Left ventricle myocardium superior (tissue), 1 donor: ENCODE data around the gene CARS1. TPM values are rescaled to one million over a fixed set of nuclear protein-coding genes. Genes with fewer than 3 reads are reported as not detected.

Source experiments
- ATAC-seq: fragments of 200-7000 bp; cut with Tn5 transposase; one replicate; pipeline ENCODE4 v1.9.1; 2020; ENCODE audit warnings: mild to moderate bottlenecking, moderate library complexity
- DNase-seq: peaks from one replicate; pipeline ENCODE4 v3.0.0-alpha.2; 2020
- intact Hi-C: fragments of 100-400 bp; cut with micrococcal nuclease; formaldehyde crosslinking; loops from one replicate; pipeline ENCODE4 v1.11.0; 2022
- total RNA-seq: library from RNA; stranded (reverse); fragmentation: NEBNext Ultra II Directional; extraction: Animal tissue kit (Norgen Biotek cat#: 25700); gene quantifications from one replicate; pipeline ENCODE4 v1.2.1, GENCODE V29; 2021
- donor health status: DM: no; HTN: yes; CAD: no; lungs with severe emphysema.

CARS1 gene
- total RNA-seq, 1 donor from 2014 or later, result 12.4 TPM

- DNase-seq (no peak), ATAC-seq (no peak)
- intact Hi-C loops, result no loop called here
Measured at GRCh38 chr11:3091081-3091845, 34.0 kb upstream of the CARS1 start.

DNA sequence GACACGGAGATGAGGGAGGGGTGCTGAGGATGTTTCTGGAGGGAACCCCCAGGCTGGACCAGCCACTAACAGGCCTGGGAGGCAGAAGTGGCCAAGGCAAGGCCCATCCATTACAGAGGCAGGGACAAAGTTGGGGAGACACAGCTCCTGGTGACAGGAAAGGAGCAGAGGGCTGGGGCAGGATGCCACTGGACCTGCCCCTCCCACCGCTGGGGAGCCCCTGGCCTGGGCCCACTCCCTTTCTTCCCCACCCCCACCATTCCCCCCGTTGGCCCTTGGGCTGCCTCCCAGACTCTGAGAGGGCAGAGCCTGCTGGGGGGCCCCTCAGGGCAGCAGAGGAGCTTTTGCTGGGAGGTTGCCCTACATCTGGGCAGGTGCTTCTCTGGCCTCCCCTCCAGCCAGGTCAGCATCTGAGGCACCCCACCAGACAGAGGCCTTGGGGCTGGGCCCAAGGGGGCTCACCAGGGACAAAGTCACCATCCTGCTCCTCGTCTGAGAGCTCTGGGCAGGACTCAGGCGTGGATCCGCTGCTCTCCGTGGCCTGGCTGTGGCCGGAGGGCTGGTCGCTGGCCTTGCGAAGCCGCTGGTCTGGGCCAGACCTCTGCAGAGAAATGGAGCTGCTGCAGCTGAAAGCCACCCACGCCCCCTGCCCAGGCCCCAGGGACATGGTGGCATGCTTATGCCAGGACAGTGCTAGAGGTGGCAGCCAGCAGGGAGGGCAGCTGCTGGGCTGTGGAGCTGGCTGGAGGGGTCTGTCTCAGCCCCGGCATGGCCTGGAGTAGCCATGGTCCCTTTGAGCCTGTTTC lies 33.1 kb upstream of the CARS1 start:
- DNase-seq (no peak), ATAC-seq (no peak)
- intact Hi-C loops, result no loop called here

- no peak for ATAC-seq
- intact Hi-C loops, result no loop called here
- no peak for DNase-seq
Measured at GRCh38 chr11:3089236-3090061, 32.2 kb upstream of the CARS1 start.

DNA sequence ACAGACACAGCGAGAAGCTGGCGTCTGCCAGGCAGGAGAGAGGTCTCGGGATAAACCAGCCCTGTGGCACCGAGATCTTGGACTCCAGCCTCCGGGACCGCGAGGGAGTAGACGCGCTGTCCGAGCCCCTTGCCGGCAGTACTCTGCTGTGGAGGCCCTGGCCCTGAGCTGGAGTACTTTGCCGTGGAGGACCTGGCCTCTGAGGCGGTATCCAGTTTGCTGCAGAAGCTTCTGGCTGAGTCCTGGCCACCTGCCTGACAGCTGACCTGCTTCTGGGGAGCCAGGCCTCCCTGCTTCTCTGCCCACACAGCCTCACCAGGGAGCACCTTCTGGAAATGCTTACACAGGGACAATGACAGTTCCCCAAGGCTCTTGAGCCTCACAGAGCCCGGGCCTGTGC lies 31.6 kb upstream of the CARS1 start:
- intact Hi-C loops, result no loop called here
- ATAC-seq, result no peak
- no peak for DNase-seq

DNA sequence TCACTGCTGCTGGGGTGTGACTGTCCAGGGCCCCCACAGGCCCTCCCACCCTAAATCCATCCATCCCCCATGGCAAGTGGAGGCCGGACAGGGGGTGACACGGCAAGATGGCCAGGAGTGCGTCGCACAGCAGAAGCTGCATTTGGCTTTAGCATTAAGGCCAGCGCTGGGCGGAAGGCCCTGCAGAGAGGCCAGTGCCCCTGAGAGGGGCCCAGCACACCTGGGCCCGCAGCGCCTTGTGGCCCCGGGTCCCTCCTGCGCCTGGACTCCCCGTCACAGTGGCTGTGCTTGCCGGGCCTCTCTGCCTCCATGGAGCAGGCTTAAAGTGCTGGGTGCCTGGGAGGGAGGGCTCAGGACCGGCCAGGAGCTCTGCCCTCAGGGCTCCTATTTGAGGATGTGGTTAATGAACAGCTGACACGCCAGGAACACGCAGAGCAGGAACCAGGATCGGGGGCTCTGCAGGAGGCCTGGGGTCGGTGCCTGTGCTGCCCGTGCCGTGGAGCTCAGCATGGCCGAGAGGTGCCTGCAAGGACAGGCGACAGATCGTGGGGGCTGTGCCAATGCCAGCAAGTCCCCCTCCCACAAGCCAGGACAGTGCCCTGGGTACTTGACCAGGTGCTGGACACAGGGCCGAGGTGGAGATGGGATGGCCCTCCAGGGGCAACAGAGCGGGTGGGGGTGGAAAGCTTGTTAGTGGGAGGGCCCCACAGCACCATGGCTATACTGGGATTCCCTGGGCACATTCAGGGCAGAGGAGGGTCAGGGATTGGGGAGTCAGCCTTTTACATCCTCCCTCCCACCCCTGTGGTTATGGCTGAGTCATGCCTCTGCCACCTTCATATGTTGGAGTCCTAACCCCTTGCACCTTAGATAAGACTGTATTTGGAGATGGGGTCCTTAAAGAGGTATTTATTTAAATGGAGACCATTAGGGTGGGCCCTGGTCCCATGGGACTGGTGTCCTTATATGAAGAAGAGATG lies 30.9 kb upstream of the CARS1 start:
- DNase-seq (no peak), ATAC-seq (no peak)
- intact Hi-C loops, result no loop called here

DNA sequence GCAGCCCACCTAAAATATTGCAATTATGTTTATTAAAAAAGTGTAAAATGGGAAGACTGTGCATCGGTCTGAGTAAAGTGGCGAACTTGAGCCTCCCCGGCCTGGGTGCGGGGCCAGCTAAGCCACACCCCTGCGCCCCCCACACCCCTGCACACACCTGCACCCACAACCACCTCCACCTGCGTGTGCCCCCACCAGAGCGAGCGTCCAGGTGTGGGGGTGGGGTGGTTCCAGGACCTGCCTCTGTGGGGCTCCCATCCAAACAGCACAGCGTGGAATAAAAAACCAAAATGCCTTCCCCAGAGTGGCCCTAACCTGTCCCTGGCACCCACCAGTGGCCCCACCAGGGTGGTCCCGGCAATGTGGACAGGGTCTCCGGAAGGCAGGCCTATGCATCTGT lies 30.1 kb upstream of the CARS1 start:
- ATAC-seq (no peak), DNase-seq (no peak)
- intact Hi-C loops, result no loop called here

DNA sequence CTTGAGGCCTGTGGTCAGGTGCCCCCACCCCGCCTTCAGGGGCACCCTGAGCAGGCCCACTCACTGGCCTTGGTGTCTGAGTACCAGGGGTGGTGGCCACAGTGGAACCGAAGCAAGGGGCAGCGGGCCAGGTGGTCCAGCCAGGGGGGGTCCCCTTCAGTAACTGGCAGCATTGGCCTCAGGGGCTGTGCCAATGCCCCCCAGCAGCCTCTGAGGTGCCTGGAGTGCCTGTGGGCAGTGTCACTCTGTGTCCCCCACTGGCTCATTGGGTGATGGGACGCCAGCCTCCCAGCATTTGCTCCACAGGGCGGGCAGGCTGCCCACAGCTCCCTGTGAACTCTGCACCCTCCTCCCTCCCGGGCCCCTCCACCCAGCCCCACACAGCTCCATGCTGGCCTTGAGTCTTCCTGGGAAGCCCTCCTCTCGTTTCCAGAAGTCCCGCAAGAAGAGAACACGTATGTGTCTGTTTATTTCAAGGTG lies 29.5 kb upstream of the CARS1 start:
- ATAC-seq, result no peak
- intact Hi-C loops, result no loop called here
- no peak for DNase-seq

- intact Hi-C loops, result no loop called here
- ATAC-seq (peak; percentile 18), DNase-seq (no peak)
Measured at GRCh38 chr11:3086114-3086513, 28.9 kb upstream of the CARS1 start.

- intact Hi-C loops, result no loop called here
- ATAC-seq (no peak), DNase-seq (no peak)
Measured at GRCh38 chr11:3085052-3085451, 27.8 kb upstream of the CARS1 start.

- ATAC-seq, result no peak
- no peak for DNase-seq
- intact Hi-C loops, result no loop called here
Measured at GRCh38 chr11:3083321-3083720, 26.1 kb upstream of the CARS1 start.

DNA sequence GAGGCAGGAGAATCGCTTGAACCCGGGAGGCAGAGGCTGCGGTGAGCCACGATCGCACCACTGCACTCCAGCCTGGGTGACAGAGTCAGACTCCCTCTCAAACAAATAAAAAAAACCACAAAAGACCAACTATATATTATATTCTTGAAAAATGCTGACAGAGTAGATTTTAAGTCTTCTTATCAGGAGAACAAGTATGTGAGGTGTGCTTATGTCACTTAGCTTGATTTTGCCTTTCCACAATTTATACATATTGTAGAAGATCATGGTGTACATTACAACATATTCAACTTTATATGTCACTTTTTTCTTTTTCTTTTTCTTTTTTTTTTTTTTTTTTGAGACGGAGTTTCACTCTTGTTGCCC lies 24.1 kb upstream of the CARS1 start:
- no peak for DNase-seq
- ATAC-seq, result no peak
- intact Hi-C loops, result no loop called here

DNA sequence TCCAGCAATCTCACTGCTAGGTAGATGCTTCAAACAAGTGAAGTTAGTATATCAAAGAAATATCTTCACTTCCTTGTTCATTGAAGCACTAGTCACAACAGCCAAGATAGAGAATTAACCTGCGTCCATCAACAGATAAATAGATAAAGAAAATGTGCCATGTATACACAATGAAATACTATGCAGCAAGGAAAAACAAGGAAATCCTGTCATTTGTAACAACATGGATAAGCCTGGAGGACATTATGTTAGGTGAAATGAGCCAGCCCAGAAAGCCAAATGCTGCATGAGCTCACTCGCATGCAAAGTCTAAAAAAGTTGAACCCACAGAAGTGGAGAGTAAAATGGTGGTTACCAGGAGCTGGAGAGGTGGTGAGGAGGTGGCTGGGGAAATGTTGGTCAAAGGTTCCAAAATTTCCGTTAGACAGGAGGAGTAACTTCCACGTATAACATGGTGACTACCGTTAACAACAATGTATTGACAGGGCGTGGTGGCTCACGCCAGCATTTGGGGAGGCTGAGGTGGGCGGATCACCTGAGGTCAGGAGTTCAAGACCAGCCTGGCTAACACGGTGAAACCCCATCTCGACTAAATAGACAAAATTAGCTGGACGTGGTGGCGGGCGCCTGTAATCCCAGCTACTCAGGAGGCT lies 23.6 kb upstream of the CARS1 start:
- ATAC-seq (no peak), DNase-seq (no peak)
- intact Hi-C loops, result no loop called here

DNA sequence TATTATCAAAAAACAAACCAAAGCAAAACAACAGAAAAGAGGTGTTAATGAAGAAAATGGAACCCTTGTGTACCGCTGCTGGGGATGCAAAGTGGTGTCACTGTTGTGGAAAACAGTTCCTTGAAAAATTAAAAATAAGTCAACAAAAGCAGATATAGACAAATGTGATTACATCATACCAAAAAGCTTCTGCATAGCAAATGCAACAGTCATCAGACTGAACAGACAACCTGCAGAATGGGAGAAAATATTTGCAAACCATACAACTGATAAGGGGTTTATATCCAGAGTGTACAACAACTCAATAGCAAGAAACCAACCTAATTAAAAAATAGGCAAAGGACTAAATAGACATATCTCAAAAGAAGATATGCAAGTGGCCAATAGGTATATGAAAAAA lies 22.9 kb upstream of the CARS1 start:
- ATAC-seq (no peak), DNase-seq (no peak)
- intact Hi-C loops, result no loop called here

GRCh38 chr11:3077846-3078440 lies 20.7 kb upstream of the CARS1 start:
- DNase-seq, result no peak
- intact Hi-C loops, result no loop called here
- no peak for ATAC-seq

- intact Hi-C loops, result no loop called here
- no peak for ATAC-seq
- DNase-seq, result no peak
Measured at GRCh38 chr11:3077189-3077836, 20.1 kb upstream of the CARS1 start.

DNA sequence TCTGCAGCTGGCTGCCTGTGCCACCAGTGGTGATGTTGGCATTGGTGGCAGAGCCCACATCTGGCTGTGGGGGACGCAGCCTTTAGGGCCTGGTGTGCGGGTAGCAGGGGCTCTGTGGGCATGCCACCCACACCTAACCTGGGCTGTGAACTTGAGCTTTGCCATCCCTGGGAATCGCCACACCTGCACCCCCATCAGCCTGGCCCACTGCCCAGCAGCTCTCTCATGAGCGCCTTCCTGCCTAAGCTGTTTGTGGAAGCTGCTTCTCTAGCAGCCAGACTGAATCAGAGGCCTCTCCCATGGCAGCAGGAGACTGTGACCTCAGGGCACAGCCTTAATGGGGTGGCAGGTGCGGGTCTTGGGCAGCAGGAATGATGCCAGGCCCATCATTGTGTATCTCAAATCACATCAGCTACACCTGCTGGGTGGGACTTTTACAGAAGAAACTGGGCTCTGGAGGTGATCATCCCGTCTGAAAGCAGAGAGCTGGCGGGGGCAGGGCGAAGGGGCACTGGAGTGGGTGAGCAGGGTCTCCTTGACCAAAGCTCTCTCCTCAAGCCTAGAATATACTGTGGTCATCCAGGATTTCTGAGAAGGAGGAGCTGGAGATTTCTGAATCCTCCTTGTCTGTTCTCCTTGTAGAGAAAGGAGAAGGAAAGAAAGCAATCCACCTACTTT lies 17.8 kb upstream of the CARS1 start:
- peak; percentile 50 for DNase-seq
- intact Hi-C loops, result no loop called here
- ATAC-seq, result peak; percentile 26

DNA sequence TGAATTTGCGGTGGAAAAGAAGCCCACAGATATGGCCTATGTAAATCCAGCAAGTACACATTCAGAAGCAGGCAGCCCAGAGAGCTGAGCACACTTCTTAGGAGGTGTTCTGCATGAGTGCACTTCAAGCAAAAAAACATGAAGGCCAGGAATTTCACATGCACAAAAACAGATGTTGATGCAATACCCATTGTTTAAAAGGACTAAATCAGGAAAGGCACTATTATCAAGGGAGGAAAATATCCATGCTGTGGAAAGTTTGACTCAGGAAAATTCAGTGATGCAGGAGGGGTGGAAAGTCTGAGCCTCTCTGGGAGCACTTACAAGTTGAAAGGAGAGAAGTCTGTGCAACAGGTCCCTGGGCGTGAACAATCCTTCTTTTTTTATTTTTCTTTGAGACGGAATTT lies 15.8 kb upstream of the CARS1 start:
- ATAC-seq (peak; percentile 76), DNase-seq (no peak)

More for the DNA sequence above, 15.8 kb upstream of the CARS1 start:
- intact Hi-C loops, result no loop called here
